ENCODE results near the gene ADGRE3.
"Not testable (repeated sequence)": the region's sequence is repeated elsewhere in the genome, so short reads cannot be mapped to it uniquely, and the experiment has no call there.

Gene ADGRE3

DNA sequence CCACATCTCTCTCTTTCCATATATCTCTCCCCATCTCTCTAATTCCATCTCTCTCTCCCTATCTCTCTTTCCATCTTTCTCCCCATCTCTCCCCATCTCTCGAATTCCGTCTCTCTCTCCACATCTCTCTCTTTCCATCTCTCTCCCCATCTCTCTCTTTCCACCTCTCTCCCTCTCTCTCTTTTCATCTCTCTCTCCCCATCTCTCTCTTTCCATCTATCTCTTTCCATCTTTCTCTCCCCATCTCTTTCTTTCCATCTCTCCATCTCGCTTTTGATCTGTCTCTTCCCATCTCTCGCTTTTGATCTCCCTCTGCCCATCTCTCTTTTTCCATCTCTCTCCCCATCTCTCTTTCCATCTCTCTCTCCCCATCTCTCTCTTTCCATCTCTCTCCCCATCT lies 25.6 kb downstream of the ADGRE3 start:
- FAIRE-seq (no peak), DNase-seq (ENCODE audit: insufficient read length, low spot score) (no peak)
- TF ChIP-seq POLR2A (IDR thresholded peaks at IDR 0.05; ENCODE audit: low read depth, low read length): no peak

GRCh38 chr19:14648506-14648905 lies 26.1 kb downstream of the ADGRE3 start:
- no peak for DNase-seq (ENCODE audit: insufficient read length, low spot score)
- FAIRE-seq: no peak
- no peak for TF ChIP-seq POLR2A (IDR thresholded peaks at IDR 0.05; ENCODE audit: low read depth, low read length)

DNA sequence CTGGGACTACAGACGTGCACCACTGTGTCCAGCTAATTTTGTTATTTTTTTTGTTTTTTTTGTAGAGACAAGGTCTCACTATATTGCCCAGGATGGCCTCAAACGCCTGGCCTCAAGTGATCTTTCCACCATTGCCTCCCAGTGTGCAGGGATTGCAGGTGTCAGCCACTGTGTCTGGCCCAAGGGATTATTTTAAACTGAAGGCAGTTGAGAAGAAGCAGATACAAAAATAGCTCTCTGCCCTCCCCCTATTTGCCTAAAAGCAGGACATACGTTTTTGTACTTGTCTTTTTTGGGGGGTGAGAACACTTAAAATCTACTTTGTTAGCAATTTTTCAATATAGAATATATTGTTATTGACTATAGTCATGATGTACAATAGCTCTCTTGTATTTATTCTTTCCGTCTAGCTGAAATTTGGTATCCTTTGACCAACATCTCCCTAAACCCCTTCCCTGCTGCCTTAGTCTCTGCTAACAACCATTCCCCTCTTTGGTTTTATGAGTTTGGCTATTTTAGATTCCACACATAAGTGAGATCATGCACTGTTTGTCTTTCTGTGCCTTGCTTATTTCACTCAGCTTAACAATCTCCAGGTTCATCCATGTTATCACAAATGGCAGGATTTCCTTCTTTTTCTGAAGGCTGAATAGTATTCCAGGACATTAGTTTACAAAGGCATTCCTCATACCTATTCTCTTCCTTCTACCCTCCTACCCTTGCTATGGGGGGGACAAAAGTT lies 34.9 kb downstream of the ADGRE3 start:
- TF ChIP-seq POLR2A (IDR thresholded peaks at IDR 0.05; ENCODE audit: low read depth, low read length): no peak
- no peak for FAIRE-seq

GRCh38 chr19:14632286-14632685 lies 42.4 kb downstream of the ADGRE3 start:
- DNase-seq (ENCODE audit: insufficient read length, low spot score): peak; percentile 35
- peak; percentile 60 for FAIRE-seq

More for the DNA sequence above, 34.9 kb downstream of the ADGRE3 start:
- no peak for DNase-seq (ENCODE audit: insufficient read length, low spot score)

DNA sequence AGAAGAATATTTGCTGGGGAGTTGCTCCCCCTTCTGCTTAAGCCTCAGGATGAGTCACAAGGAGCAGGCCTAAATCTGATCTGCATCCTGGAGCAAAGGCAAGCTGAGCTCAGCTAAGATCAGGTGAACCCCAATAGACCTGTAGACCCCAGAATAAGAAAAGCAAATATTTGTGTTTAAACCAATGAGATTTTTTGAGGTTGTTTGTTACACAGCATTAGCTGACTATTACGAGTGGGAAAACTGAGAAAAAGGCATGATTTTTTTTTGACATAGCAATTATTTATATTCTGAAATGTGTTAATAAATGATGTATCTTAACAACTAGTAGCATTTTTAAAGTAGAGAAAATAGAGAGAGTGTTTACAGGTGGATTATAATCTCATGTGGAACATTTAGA lies 45.1 kb downstream of the ADGRE3 start:
- no peak for TF ChIP-seq POLR2A (IDR thresholded peaks at IDR 0.05; ENCODE audit: low read depth, low read length)
- no peak for FAIRE-seq

More at GRCh38 chr19:14632286-14632685, 42.4 kb downstream of the ADGRE3 start:
- TF ChIP-seq POLR2A (IDR thresholded peaks at IDR 0.05; ENCODE audit: low read depth, low read length): no peak

GRCh38 chr19:14624491-14624890 lies 50.2 kb downstream of the ADGRE3 start:
- not testable (repeated sequence) for FAIRE-seq

More for the DNA sequence above, 45.1 kb downstream of the ADGRE3 start:
- DNase-seq (ENCODE audit: insufficient read length, low spot score): no peak

GRCh38 chr19:14619404-14619803 lies 55.2 kb downstream of the ADGRE3 start:
- DNase-seq (ENCODE audit: insufficient read length, low spot score) (no peak), FAIRE-seq (no peak)
- TF ChIP-seq POLR2A (IDR thresholded peaks at IDR 0.05; ENCODE audit: low read depth, low read length): no peak

More at GRCh38 chr19:14624491-14624890, 50.2 kb downstream of the ADGRE3 start:
- DNase-seq (ENCODE audit: insufficient read length, low spot score): not testable (repeated sequence)

DNA sequence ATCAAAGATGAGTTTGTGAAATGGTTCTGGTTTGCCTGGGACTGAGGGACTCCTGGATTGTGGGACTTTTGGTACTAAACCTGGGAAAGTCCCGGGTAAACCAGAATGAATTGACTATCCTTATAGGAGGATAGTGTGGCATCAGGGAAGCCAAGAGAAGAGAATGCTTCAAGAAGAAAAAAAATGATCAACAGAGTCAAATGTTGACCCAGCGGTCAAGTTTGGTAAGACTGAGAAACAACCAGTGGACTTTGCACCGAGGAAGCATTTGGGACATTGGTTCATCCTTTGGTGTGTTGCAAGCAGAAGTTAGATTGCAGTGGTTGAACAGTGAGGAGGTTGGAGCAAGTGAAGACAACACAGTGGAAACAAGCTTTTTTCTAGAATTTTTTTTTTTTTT lies 58.2 kb downstream of the ADGRE3 start:
- DNase-seq (ENCODE audit: insufficient read length, low spot score) (no peak), FAIRE-seq (no peak)
- no peak for TF ChIP-seq POLR2A (IDR thresholded peaks at IDR 0.05; ENCODE audit: low read depth, low read length)

DNA sequence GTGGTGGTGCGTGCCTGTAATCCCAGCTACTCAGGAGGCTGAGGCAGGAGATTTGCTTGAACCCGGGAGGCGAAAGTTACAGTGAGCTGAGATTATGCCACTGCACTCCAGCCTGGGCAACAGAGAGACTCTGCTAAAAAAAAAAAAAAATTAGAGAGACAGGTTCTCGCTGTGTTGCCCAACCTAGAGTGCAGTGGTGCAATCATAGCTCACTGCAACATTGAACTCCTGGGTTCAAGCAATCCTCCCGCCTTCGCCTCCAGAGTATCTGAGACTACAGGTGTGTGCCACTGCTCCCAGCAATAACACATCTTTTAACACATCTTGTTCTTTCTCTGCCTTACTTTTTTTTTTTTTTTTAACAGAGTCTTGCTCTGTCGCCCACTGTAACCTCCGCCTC lies 59.0 kb downstream of the ADGRE3 start:
- TF ChIP-seq POLR2A (IDR thresholded peaks at IDR 0.05; ENCODE audit: low read depth, low read length): no peak
- FAIRE-seq: no peak

DNA sequence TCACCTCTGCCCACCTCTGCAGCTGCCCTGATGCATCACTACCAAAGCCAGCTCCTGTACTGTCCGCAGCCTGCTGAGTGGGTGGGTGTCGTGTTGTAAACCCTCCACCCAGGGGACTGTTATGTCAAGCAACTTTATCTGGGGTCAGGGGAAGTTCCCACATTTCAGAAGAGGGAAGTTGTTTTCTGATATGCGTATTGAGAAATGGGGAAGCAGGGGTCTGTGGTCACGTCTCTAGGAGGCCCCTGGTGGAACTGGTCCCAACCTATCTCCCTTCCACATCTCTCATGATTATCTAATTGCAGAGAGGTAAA lies 60.6 kb downstream of the ADGRE3 start:
- no peak for TF ChIP-seq POLR2A (IDR thresholded peaks at IDR 0.05; ENCODE audit: low read depth, low read length)
- DNase-seq (ENCODE audit: insufficient read length, low spot score) (no peak), FAIRE-seq (no peak)

More for the DNA sequence above, 59.0 kb downstream of the ADGRE3 start:
- DNase-seq (ENCODE audit: insufficient read length, low spot score): no peak

GRCh38 chr19:14613399-14614098 lies 61.1 kb downstream of the ADGRE3 start:
- not testable (repeated sequence) for DNase-seq (ENCODE audit: insufficient read length, low spot score); FAIRE-seq

DNA sequence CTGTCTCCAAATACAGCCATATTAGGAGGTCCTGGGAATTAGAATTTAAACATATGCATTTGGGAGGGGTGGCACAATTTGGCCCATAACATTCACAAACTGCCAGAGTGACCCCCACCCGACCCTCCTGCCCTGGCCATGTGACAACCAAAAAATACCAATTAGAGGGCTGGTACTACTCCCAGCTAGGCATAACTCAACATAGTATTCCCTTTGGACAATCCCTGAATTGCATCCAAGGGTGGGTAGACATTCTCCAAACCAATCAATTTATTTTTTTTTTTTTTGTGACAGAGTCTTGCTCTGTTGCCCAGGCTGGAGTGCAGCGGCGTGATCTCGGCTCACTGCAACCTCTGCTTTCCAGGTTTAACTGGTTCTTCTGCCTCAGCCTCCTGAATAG lies 62.0 kb downstream of the ADGRE3 start:
- FAIRE-seq: no peak
- no peak for TF ChIP-seq POLR2A (IDR thresholded peaks at IDR 0.05; ENCODE audit: low read depth, low read length)
- no peak for DNase-seq (ENCODE audit: insufficient read length, low spot score)

GRCh38 chr19:14612242-14612641 lies 62.4 kb downstream of the ADGRE3 start:
- DNase-seq (ENCODE audit: insufficient read length, low spot score); FAIRE-seq: not testable (repeated sequence)

- no peak for FAIRE-seq
- no peak for TF ChIP-seq POLR2A (IDR thresholded peaks at IDR 0.05; ENCODE audit: low read depth, low read length)
- DNase-seq (ENCODE audit: insufficient read length, low spot score): no peak
Measured at GRCh38 chr19:14611051-14611450, 63.6 kb downstream of the ADGRE3 start.

DNA sequence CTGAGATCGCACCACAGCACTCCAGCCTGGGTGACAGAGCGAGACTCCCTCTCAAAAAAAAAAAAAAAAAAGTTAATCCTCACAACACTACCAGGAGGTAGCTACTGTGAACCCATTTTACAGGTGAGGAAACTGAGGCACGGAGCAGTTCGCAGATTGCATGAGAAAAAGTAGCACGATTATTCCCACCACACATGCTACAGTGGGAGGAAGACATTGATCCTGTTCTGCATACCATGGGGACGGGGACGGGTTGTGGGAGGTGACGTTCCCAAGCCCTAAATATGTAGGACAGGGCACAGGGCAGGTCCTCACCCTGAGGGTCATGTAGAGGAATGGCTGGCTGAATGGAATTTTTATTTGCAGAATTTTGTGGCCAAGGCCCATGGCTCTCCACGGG lies 68.0 kb downstream of the ADGRE3 start:
- DNase-seq (ENCODE audit: insufficient read length, low spot score): no peak
- FAIRE-seq: no peak
- TF ChIP-seq POLR2A (IDR thresholded peaks at IDR 0.05; ENCODE audit: low read depth, low read length): no peak
